B cell (primary cell): ENCODE results near the gene CRYM. TPM values are rescaled to one million over a fixed set of nuclear protein-coding genes. Genes with fewer than 3 reads are reported as not detected.

ENCODE experiments used
- ATAC-seq: fragments of 200-7000 bp; cut with Tn5 transposase; one replicate; pipeline ENCODE4 v1.10.0; 2021; ENCODE audit warnings: low read depth, mild to moderate bottlenecking, moderate number of reproducible peaks, moderate library complexity
- CTCF ChIA-PET: fragments of 350-600 bp; sonication (Branson Sonifier 250); formaldehyde crosslinking; loops from one replicate; lab custom pipeline; 2021; ENCODE audit warnings: antibody characterized with exemption, inconsistent platforms; lab: Charles Lee
- POLR2A ChIA-PET: fragments of 350-600 bp; sonication (Branson Sonifier 250); formaldehyde crosslinking; loops from one replicate; lab custom pipeline; 2021; ENCODE audit warnings: antibody characterized with exemption; lab: Charles Lee
- DNase-seq: peaks from one replicate; pipeline ENCODE4 v3.0.0; 2013
- H2AFZ ChIP-seq: 2 replicates; pipeline ENCODE4 v1.6.1; 2012; ENCODE audit warnings: mild to moderate bottlenecking, low read depth, low read length; ENCODE audit not compliant: insufficient read depth, poor library complexity, severe bottlenecking
- H3K27ac ChIP-seq, 2 donors: 1 replicate in 1 of 2; 2 replicates in 1 of 2; pipeline ENCODE4 v1.5.1; 2012 to 2013; ENCODE audit warnings: low read length in 2 of 2, mild to moderate bottlenecking in 2 of 2, moderate library complexity in 1 of 2
- H3K27me3 ChIP-seq, 4 experiments: fragments of 200-600 bp in 1 of 4; sonication (generic) in 1 of 4; replicated peaks in 1 of 4; 1 replicate in 2 of 4; 2 replicates in 2 of 4; pipeline versions ENCODE4 v1.6.1 to v1.7.0; 2013 to 2016; ENCODE audit warnings: low read length in 3 of 4, mild to moderate bottlenecking in 2 of 4, mixed read lengths in 1 of 4, moderate library complexity in 1 of 4; ENCODE audit not compliant: insufficient read depth in 4 of 4, control insufficient read depth in 3 of 4; ENCODE audit errors: control extremely low read depth in 1 of 4
- H3K36me3 ChIP-seq, 2 experiments: replicated peaks in 1 of 2; 1 replicate in 1 of 2; 2 replicates in 1 of 2; pipeline versions ENCODE4 v1.6.1 to v1.7.1; 2013; ENCODE audit warnings: low read length in 1 of 2; ENCODE audit not compliant: insufficient read depth in 2 of 2, control insufficient read depth in 1 of 2; ENCODE audit errors: control extremely low read depth in 1 of 2, extremely low read depth in 1 of 2
- H3K4me1 ChIP-seq, 2 donors: fragments of 200-600 bp in 1 of 2; sonication (generic) in 1 of 2; 1 replicate in 1 of 2; 2 replicates in 1 of 2; pipeline versions ENCODE4 v1.5.1 to v1.6.1; 2013 to 2017; ENCODE audit warnings: low read length in 2 of 2; ENCODE audit not compliant: control insufficient read depth in 2 of 2, insufficient read depth in 2 of 2
- H3K4me2 ChIP-seq: replicated peaks from 2 replicates; pipeline ENCODE3; 2012; ENCODE audit warnings: mild to moderate bottlenecking, low read depth, low read length; ENCODE audit not compliant: poor library complexity, severe bottlenecking
- H3K4me3 ChIP-seq, 5 experiments: fragments of 200-600 bp in 1 of 5; sonication (generic) in 1 of 5; 1 replicate in 3 of 5; 2 replicates in 2 of 5; pipeline versions ENCODE4 v1.5.1 to v1.7.0; 2011 to 2016; ENCODE audit warnings: low read length in 4 of 5, mild to moderate bottlenecking in 4 of 5, low read depth in 2 of 5, control low read depth in 1 of 5, moderate library complexity in 1 of 5; ENCODE audit not compliant: insufficient read depth in 1 of 5; ENCODE audit errors: control extremely low read depth in 1 of 5, extremely low read depth in 1 of 5
- H3K79me2 ChIP-seq: fragments of 200-600 bp; sonication (generic); one replicate; pipeline ENCODE4 v1.6.0; 2016; ENCODE audit warnings: low read length; ENCODE audit not compliant: control insufficient read depth, insufficient read depth
- H3K9ac ChIP-seq: fragments of 200-600 bp; sonication (generic); 2 replicates; pipeline ENCODE4 v1.6.1; 2017; ENCODE audit warnings: mild to moderate bottlenecking, low read length, moderate library complexity
- H3K9me3 ChIP-seq, 3 donors: one replicate each; pipeline versions ENCODE4 v1.6.1 to v1.7.1; 2013; ENCODE audit warnings: low read length in 2 of 3; ENCODE audit not compliant: control insufficient read depth in 2 of 3, insufficient read depth in 1 of 3; ENCODE audit errors: control extremely low read depth in 1 of 3
- H4K20me1 ChIP-seq: 2 replicates; pipeline ENCODE4 v1.6.0; 2012; ENCODE audit warnings: mild to moderate bottlenecking, low read length; ENCODE audit not compliant: insufficient read depth, control insufficient read depth, poor library complexity, severe bottlenecking
- H3K27ac Mint-ChIP-seq: one replicate; pipeline ENCODE4 v1.8.0; 2021; ENCODE audit warnings: mixed read lengths
- H3K27me3 Mint-ChIP-seq: one replicate; pipeline ENCODE4 v1.8.0; 2021; ENCODE audit warnings: mixed read lengths
- H3K4me1 Mint-ChIP-seq: one replicate; pipeline ENCODE4 v1.8.0; 2021; ENCODE audit warnings: mixed read lengths
- H3K4me3 Mint-ChIP-seq: one replicate; pipeline ENCODE4 v1.8.0; 2021; ENCODE audit warnings: mixed read lengths
- H3K9me3 Mint-ChIP-seq: one replicate; pipeline ENCODE4 v1.8.0; 2022; ENCODE audit warnings: mixed read lengths; ENCODE audit not compliant: insufficient read depth
- CTCF ChIP-seq: fragments of 200-600 bp; IDR thresholded peaks from one replicate; pipeline ENCODE4 v1.8.0; 2022; ENCODE audit warnings: antibody characterized with exemption, mild to moderate bottlenecking
- EZH2 ChIP-seq: IDR thresholded peaks from 2 replicates; pipeline ENCODE4 v1.6.1; 2012; ENCODE audit warnings: borderline replicate concordance, low read depth, mild to moderate bottlenecking, moderate library complexity, low read length; ENCODE audit not compliant: insufficient read depth, poor library complexity, severe bottlenecking
- WGBS: methylation state at CpG from one replicate; pipeline ENCODE4 v1.1.5; 2013; ENCODE audit warnings: missing lambda C conversion rate; ENCODE audit not compliant: insufficient coverage; 5-methylcytosine and 5-hydroxymethylcytosine counted together
- intact Hi-C: fragments of 100-400 bp; cut with micrococcal nuclease; formaldehyde crosslinking; loops from one replicate; pipeline ENCODE4 v1.10.0; 2022
- polyA plus RNA-seq: library from polyadenylated mRNA; depleted of rRNA; stranded (reverse); fragments of >200 nt; gene quantifications from 2 replicates; pipeline ENCODE4 v1.2.3, GENCODE V29; 2012
- total RNA-seq, 2 donors: library from RNA; stranded (reverse); fragments of 120-200 nt in 1 of 2; gene quantifications; 1 replicate in 1 of 2; 2 replicates in 1 of 2; pipeline versions ENCODE4 v1.2.3 to v1.2.4, GENCODE V29; 2013 to 2022

The CRYM gene
- total and polyA plus RNA-seq, 2 donors (not counting 1 experiment from before 2014, with no cell fraction given) = 3.3 to 8.2 TPM

DNA sequence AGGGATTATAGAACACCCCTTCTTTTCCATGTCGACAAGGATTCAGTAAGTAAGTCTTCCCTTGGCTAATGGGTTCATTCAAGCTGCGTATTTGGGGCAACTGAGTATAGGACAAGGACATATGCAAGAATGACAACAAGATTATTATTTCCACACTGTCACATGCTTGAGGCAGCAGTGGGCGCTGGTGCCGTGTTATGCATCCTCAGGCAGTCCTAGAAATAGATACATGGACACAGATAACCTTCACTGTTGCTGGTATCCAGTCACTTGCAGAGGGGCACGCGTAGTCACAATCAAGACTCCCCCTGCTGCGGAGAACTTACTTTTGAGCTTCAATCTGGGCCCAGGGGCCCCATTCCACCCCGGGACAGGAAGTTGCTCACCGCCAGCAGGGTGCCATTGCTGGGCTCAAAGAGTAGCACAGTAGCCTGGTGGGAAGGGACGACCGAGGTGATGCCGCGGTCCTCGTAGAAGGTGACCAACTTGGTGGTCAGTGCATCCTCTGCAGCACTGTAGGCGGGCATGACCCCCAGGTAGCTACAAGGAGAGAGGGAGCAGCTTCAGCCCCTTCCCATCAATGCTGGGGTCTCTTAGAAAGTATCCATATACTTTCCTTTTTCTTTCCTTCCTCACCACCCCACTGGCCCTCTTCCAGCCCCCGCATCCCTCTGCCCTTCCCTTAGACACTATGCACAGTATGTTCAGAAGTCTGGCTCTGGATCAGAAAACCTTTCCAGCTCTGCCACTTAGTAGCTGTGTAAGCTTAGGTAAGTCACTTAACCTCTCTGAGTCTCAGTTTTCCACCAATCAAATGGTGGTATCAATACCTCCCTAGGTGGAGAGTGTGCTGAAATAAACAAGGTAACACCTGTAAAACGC lies 804 bp downstream of the CRYM start:
- DNase-seq (peak; percentile 37), ATAC-seq (no peak)
- Mint-ChIP-seq H3K4me1 (peaks cover 39% of the 10 kb centered on the region), H3K27ac (no peak overlapping the region), H3K9me3 (peaks cover 3% of the 10 kb centered on the region), H3K27me3 (peaks cover 19% of the 10 kb centered on the region), H3K4me3 (peak overlapping the region; percentile 87)
- Histone ChIP-seq H3K9ac (peak overlapping the region; percentile 64), H3K79me2 (peaks cover 7% of the 10 kb centered on the region), H3K36me3 (no peaks in the 10 kb centered on the region), H3K4me2 (peak overlapping the region; percentile 93), H3K27ac (no peak overlapping the region), H4K20me1 (no peaks in the 10 kb centered on the region), H3K9me3 (peaks cover 0 to 7% (median 2%) of the 10 kb centered on the region in 3 donors), H2AFZ (peak overlapping the region; percentile 85), H3K27me3 (peaks cover 0 to 17% (median 5%) of the 10 kb centered on the region in 4 experiments), H3K4me3 (peak overlapping the region in 4 of 5 experiments; percentile 46 to 68 (median 56)), H3K4me1 (peaks cover 34 to 36% of the 10 kb centered on the region in 2 donors)
- no peak for TF ChIP-seq CTCF
- no peak for TF ChIP-seq EZH2
- ChIA-PET POLR2A (interaction anchor here (0.8 kb wide), 1 partner anchor 16 kb away, joined by 4 read pairs; no protein-coding TSS in a partner anchor), CTCF (interaction anchor here (0.5 to 6.9 kb wide), 14 partner anchors 9 to 1757 kb away, joined by 3 to 65 read pairs (median 5); no protein-coding TSS in a partner anchor)
- intact Hi-C loops = no loop called here
- 78% methylated on average over 16 of the region's 17 CpGs for WGBS
